Muscle layer of colon (tissue), 2 donors: ENCODE results near the gene HYAL3.

Experiments
- H3K27ac ChIP-seq: one replicate; pipeline ENCODE4 v1.7.0; 2013; ENCODE audit warnings: low read depth, mild to moderate bottlenecking, low read length, moderate library complexity
- H3K27me3 ChIP-seq, 2 donors: one replicate each; pipeline ENCODE4 v1.7.0; 2013; ENCODE audit warnings: low read length in 2 of 2, mild to moderate bottlenecking in 2 of 2; ENCODE audit not compliant: insufficient read depth in 2 of 2, control insufficient read depth in 1 of 2
- H3K36me3 ChIP-seq: one replicate; pipeline ENCODE4 v1.7.0; 2013; ENCODE audit warnings: mild to moderate bottlenecking, low read length; ENCODE audit not compliant: insufficient read depth
- H3K4me1 ChIP-seq: one replicate; pipeline ENCODE4 v1.7.0; 2013; ENCODE audit warnings: mild to moderate bottlenecking, low read length; ENCODE audit not compliant: insufficient read depth
- H3K4me3 ChIP-seq, 2 donors: one replicate each; pipeline ENCODE4 v1.7.0; 2013; ENCODE audit warnings: low read length in 2 of 2, low read depth in 1 of 2, mild to moderate bottlenecking in 1 of 2, moderate library complexity in 1 of 2
- H3K9ac ChIP-seq: one replicate; pipeline ENCODE4 v1.7.0; 2013; ENCODE audit warnings: low read length
- H3K9me3 ChIP-seq: one replicate; pipeline ENCODE4 v1.7.0; 2013; ENCODE audit warnings: mild to moderate bottlenecking, low read length
- donor health status: abdominal sarcoma.
- donor health status: Adenocarcinoma of cecum.

Gene HYAL3

DNA sequence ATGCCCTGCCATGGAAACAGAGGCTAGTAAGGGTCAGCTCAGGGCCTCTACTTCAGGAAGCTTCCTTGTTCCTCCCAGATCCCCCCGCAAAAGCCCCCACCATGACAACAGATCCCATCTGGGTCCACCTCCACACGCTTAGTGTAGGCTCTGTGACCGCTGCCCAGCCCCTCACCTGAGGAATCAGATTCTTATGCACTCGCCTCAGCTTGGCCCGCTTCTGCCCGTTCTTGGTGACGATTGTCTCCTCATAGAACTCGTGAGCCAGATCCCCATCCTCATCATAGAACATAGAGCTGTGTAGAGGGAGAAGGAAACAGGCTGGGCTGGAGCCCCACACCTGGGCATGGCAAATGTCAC lies 27.0 kb upstream of the HYAL3 start:
- H3K9me3 ChIP-seq: no peaks in the 10 kb centered on the region
- H3K4me1 ChIP-seq: peaks cover 34% of the 10 kb centered on the region
- no peak overlapping the region for H3K4me3 ChIP-seq
- peaks cover 30% of the 10 kb centered on the region for H3K36me3 ChIP-seq
- no peak overlapping the region for H3K9ac ChIP-seq
- no peaks in the 10 kb centered on the region for H3K27me3 ChIP-seq
- no peak overlapping the region for H3K27ac ChIP-seq

DNA sequence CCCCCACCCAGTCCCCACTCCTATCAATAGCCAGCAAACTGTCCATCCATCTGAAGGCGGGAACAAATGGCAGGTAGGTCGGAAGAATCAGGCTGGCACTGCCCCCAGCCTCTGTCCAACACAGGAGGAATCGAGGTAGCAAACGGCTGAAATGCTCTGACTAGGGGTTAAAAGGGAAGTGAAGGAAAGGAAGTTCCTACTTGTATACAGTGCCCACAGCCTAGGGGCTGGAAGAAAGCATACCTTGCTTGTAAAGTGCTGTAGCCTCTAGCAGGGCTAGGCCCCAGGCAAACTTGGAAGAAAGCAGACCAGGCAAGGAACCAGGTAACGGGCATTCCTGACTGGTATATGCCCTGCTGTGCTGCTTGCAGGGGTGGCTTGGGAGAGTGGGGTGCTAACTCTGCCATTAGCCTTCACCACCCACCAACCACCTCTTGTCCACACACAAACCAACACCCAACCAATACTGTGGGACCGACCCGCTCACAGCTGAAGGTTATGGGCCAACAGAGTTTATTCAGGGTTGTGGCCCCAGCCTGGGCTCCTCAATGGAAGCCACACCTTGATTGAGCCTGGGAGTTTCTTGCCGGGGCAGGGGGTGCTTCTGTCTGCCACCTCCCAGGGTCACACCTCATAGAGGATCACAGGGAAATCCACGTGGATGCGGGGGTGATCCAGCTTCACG lies 26.4 kb upstream of the HYAL3 start:
- Histone ChIP-seq H3K27ac (no peak overlapping the region), H3K9ac (no peak overlapping the region), H3K4me3 (no peak overlapping the region), H3K4me1 (peaks cover 34% of the 10 kb centered on the region), H3K9me3 (no peaks in the 10 kb centered on the region), H3K36me3 (peaks cover 24% of the 10 kb centered on the region), H3K27me3 (no peaks in the 10 kb centered on the region)

DNA sequence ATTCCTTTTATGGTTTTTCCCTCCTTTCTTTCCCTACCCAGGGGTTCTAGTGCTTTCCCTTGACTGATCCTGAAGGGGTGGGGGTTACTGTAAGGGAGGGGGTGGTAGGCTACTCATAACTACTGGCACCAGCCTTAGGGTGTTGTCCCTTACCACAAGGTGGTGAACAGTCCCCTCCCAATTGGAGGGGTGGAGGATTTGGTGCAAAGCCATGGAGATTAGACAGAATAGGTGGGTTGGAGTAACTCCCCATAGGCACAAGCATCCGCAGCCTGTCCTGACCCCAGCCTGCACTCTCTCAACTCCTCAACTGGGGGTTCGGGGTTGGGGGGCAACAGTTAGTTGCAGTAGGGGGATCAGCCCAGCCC lies 25.9 kb upstream of the HYAL3 start:
- peaks cover 19% of the 10 kb centered on the region for H3K36me3 ChIP-seq
- H3K27me3 ChIP-seq: no peaks in the 10 kb centered on the region
- peaks cover 39% of the 10 kb centered on the region for H3K4me1 ChIP-seq
- H3K9me3 ChIP-seq: no peaks in the 10 kb centered on the region
- H3K4me3 ChIP-seq: no peak overlapping the region
- no peak overlapping the region for H3K9ac ChIP-seq
- H3K27ac ChIP-seq: no peak overlapping the region

DNA sequence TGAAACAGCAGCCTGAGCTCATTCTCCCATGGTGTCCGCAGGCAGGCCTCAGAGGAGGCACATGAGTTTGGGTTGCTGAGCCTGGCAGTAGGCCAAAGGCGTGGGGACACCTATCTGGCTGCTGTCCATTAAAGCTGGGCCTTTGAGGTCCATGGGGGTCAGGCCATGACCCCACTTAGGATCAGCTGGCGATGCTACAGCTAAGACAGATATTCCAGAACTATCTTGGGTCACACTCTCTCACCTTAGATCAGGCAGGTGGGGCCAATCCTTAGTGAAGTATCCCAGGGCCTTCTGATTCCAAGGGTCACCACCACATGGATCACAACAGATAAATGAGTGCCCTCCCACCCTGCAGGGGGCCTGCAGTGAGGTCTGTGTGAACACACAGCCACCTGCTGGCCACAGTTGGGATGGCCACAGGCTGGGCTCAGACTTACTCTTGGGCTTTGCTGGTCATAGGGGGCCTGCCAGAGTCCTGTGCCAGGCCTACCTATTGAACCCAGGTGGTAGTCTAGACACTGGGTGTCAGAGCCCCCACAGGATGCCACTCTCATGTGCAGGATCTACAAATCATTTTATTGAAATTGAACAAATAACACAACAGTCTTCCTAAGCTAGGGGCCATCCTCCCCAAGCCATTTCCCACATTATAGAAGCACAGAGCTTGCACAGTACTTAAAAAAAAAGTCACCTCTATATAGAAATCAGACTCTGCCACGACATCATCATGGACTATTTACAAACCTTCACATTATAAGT lies 25.3 kb upstream of the HYAL3 start:
- Histone ChIP-seq H3K9me3 (no peaks in the 10 kb centered on the region), H3K4me1 (peaks cover 45% of the 10 kb centered on the region), H3K36me3 (peaks cover 15% of the 10 kb centered on the region), H3K27me3 (no peaks in the 10 kb centered on the region), H3K27ac (peak overlapping the region; percentile 38), H3K9ac (no peak overlapping the region), H3K4me3 (no peak overlapping the region)

DNA sequence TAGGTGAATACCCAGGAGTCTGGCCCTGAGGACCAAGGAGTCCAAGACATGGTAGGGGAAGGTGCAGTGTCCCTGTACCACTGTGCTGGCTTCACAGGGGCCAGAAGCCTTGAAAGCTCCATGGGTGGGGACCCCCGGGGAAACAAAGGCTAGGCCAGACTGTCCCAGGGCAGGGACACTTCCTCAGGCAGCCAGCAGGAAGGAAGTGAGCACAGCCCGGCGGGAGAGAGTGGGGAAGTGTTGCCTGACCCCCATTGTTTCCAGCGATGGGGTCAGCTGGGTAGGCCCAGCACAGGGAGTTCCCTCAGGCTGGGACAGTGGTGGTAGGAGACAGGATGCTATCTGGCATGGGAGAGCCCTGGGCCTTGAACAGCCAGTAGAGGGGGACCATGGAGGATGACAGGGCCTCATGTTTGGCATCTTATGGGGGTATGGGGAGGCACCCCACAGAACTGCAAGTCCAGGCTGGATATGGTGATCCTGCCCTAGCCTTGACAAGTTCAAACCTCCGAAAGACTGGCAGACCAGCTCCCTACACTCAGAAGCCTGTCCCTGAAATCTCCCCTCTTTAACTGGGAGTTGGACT lies 24.5 kb upstream of the HYAL3 start:
- no peak overlapping the region for H3K9ac ChIP-seq
- no peak overlapping the region for H3K4me3 ChIP-seq
- H3K4me1 ChIP-seq: peaks cover 52% of the 10 kb centered on the region
- no peaks in the 10 kb centered on the region for H3K9me3 ChIP-seq
- peak overlapping the region; percentile 38 for H3K27ac ChIP-seq
- no peaks in the 10 kb centered on the region for H3K27me3 ChIP-seq
- H3K36me3 ChIP-seq: peaks cover 19% of the 10 kb centered on the region

DNA sequence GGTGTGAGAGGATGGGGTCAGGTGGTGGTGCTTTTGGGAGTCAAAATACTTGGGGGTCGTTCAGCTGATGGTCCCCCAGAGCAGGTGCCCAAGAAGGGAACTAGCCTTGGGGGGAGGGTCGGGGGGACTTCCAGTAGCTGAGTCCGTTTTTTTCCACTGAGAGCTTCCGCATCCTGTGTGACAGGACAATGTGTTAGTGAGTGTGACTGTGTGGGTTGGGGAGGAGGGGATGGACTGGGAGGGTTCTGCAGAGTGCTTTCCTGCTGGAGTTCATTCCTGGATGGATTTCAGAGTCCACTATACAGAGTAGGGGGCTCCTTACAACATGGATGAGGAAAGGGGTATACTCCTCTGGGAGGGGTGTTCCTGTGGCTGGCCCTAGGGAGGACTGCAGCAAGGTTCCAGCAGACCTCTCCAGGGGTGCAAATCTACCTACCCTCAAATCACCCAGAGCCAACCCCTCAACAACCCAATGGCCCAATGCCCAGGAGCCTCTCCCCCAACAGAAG lies 23.9 kb upstream of the HYAL3 start:
- Histone ChIP-seq H3K9ac (no peak overlapping the region), H3K9me3 (no peaks in the 10 kb centered on the region), H3K27ac (no peak overlapping the region), H3K27me3 (no peaks in the 10 kb centered on the region), H3K36me3 (peaks cover 25% of the 10 kb centered on the region), H3K4me1 (peaks cover 53% of the 10 kb centered on the region), H3K4me3 (no peak overlapping the region)

DNA sequence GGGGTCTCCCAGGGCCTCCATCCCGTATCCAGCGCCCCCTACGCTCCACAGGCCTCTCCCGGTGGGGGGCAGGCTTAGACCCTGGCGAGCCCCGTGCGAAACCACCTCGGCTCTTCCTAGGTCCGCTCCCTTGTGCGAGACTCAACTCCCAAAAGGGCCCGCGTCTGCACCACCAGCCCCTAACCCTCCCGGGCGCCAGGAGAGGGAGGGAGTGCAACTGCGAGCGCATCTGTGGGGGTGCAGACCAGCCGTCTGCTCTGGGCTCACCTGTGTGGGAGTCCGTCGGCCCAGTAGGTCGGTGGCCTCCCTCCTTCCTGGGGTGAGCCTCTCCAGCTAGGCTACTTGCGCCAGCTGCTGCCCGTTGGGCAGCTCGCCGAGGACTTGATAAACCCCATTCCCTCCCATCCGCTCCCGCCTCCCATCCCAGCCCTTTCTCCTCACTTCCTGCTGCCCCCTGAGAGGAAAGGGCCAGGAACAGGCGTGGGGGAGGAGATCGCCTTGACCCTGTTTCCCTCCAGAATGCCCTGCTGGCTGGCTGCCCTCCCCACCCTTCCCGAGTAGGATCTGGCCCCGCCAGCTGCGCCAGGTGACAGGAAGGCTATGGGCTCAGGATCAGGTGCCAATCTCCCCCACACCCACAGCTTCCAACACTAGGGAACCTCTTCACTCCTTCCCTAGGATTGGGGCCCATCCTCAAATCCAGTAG lies 23.3 kb upstream of the HYAL3 start, which contains the start of gene HYAL2:
TSS of gene HYAL2 (minus strand) at position 360 of the 706 bp plus-strand sequence. CDS start 2,256 bp downstream, outside the sequence.
- peak within 1 kb of the TSS; percentile 83 for H3K27ac ChIP-seq
- H3K9ac ChIP-seq: peak within 1 kb of the TSS; percentile 57
- H3K27me3 ChIP-seq: no peaks in the 10 kb centered on the region
- H3K36me3 ChIP-seq: peaks cover 29% of the 10 kb centered on the region
- H3K9me3 ChIP-seq: no peaks in the 10 kb centered on the region
- peak within 1 kb of the TSS; percentile 74 to 91 for H3K4me3 ChIP-seq
- peaks cover 54% of the 10 kb centered on the region for H3K4me1 ChIP-seq

DNA sequence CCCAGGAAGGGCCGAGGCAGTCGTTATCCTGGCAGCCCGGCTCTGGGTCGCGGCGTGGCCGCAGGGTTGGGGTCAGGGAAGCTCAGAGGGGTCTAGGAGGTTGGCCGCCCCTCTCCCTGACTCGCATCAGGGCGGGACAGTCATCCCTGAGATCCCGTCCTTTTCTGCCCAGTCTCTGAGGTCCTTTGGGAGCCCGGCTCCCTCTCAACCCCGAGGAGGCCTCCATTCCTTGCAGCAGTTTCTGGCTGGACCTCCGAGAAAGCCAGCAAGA lies 22.8 kb upstream of the HYAL3 start:
- peak overlapping the region; percentile 83 for H3K27ac ChIP-seq
- H3K4me1 ChIP-seq: peaks cover 54% of the 10 kb centered on the region
- no peaks in the 10 kb centered on the region for H3K27me3 ChIP-seq
- H3K9ac ChIP-seq: peak overlapping the region; percentile 31
- peak overlapping the region; percentile 74 to 91 for H3K4me3 ChIP-seq
- H3K36me3 ChIP-seq: peaks cover 29% of the 10 kb centered on the region
- no peaks in the 10 kb centered on the region for H3K9me3 ChIP-seq

DNA sequence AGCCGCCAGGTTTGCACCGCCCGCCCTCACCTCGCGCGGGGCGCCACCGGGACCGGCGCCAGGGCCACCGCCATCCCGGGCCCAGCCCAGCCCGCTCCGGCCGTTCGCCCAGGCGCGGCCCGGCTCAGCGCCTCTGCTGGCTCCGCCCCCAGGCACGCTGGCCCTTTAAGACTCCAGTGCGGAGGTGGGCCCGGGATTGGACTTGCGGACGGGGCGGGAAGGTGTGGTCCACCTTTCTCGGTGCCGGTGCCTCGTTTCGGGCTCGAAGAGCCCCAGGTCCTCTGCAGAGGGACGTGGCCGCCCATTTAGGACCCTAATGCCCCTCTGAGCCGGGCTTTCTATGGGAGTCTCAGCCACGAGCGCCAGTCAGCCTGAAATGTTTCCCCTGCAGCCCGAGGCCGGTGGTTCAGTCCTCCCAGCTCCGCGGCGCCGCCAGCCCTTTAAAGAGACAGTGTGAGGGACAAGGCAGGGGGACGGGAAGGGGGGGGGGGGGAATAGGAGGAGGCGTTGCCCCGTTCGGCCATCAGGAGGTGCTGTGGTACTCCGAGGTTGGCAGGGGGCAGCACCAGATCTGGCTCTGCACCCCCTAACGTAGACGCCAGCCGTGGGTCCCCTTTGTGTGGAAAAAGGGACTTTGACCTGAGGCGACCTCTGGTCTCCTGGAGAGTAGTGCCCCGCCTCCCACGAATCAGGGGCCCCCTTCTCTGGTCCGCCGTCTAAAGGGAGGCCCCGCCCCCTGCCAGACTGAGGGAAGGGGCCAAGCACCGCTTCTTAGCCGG lies 22.3 kb upstream of the HYAL3 start:
- Histone ChIP-seq H3K4me1 (peaks cover 53% of the 10 kb centered on the region), H3K4me3 (peak overlapping the region; percentile 74 to 91), H3K27me3 (no peaks in the 10 kb centered on the region), H3K36me3 (peaks cover 29% of the 10 kb centered on the region), H3K9me3 (no peaks in the 10 kb centered on the region), H3K27ac (peak overlapping the region; percentile 83), H3K9ac (peak overlapping the region; percentile 71)

DNA sequence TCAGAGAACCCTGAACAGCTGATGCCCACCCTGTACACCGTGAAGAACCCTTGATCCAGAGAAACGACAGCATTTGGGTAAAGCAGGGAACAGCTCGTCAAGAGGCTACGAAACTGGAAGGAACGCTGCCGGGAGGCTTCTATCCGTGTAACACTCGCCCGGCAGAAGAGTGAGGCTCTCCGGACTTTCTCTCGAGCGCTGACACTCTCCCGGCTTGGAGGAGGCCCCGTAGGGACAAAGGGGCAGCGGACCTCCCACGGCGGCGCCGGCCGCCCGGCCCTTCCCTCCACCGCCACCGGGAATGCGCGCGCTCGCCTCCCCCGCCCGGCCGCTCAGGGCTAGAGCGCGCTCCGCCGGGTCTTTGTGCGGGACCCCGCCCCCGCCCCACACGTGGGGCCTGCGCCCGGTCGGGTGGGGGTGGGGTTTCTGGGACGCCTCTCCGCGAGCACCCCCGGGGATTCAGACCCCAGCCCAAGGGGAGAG lies 21.7 kb upstream of the HYAL3 start:
- Histone ChIP-seq H3K27me3 (no peaks in the 10 kb centered on the region), H3K4me3 (peak overlapping the region; percentile 74 to 91), H3K9ac (peak overlapping the region; percentile 71), H3K4me1 (peaks cover 53% of the 10 kb centered on the region), H3K36me3 (peaks cover 29% of the 10 kb centered on the region), H3K9me3 (no peaks in the 10 kb centered on the region), H3K27ac (peak overlapping the region; percentile 83)
